ENCODE measurements around the gene ALS2CL. TPM values are rescaled to one million over a fixed set of nuclear protein-coding genes. Genes with fewer than 3 reads are reported as not detected.

The ALS2CL gene
- total and polyA plus RNA-seq, 2 experiments from 2014 or later: 14.4 to 15.2 TPM

DNA sequence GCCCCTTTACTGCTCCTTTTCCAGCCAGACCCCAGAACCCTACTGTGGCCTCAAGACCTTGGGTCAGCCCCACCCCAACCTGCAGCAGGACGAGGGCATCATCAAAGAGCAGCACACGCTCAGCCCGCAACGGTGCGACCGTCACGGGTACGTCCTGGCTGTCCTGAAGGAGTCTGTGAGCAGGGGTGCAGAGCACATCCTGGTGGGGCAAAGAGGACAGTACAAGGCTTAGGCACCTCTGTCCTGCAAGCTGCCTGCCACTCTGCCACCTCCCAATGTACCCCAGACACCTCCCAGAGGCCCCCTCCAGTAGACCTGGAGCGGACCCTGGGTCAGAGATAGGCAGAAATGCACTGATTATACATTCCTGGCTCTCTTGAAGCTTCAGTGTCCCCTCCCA, 8.0 kb downstream of the ALS2CL start:
- H3K9me2 ChIP-seq (replicated peaks; ENCODE audit: insufficient read depth): no peaks in the 10 kb centered on the region
- H3K4me3 ChIP-seq: no peak overlapping the region
- H3K4me2 ChIP-seq: no peak overlapping the region
- 92% methylated on average over 9 of the region's 9 CpGs for WGBS (ENCODE audit: low lambda C conversion rate, missing lambda C conversion rate)
- no peaks in the 10 kb centered on the region for H3K4me1 ChIP-seq (ENCODE audit: insufficient read depth)
- H4K20me1 ChIP-seq (ENCODE audit: insufficient read depth, poor library complexity, severe bottlenecking): no peaks in the 10 kb centered on the region
- no peaks in the 10 kb centered on the region for H3K27me3 ChIP-seq
- no peaks in the 10 kb centered on the region for H3K79me2 ChIP-seq
- H2AFZ ChIP-seq: no peak overlapping the region
- no peak overlapping the region for H3K27ac ChIP-seq
- no peaks in the 10 kb centered on the region for H3K9me3 ChIP-seq (ENCODE audit: low read depth)
- no peak for DNase-seq (ENCODE audit: low spot score)
- no peak for TF ChIP-seq EZH2 (IDR thresholded peaks at IDR 0.05; ENCODE audit: borderline replicate concordance)
- no peak for TF ChIP-seq EZH2phosphoT487 (IDR thresholded peaks at IDR 0.05; ENCODE audit: low read depth, severe bottlenecking, unreplicated experiment)
- TF ChIP-seq CTCF (IDR thresholded peaks at IDR 0.05; ENCODE audit: poor library complexity): no peak
- no peaks in the 10 kb centered on the region for H3K36me3 ChIP-seq (replicated peaks; ENCODE audit: insufficient read depth, low read depth)

DNA sequence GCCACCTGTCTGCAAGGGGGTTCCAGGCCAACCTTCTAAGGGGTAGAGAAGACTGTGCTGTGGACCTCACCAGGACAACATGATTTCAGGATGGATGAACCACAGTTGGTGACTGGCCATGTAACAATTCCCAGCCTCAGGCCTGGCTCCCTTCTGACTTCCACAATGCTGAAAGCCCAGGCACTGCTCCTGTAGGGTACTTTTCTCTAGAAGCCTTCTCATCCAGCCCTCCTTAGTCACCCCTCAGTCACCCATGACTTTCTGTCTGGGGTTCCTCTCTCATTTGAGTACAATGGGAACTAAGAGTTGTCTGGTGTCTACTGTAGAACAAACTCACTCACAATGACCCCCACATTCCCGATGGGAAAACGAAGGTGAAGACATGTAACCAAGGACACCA, 8.6 kb downstream of the ALS2CL start:
- Histone ChIP-seq H3K36me3 (replicated peaks; ENCODE audit: insufficient read depth, low read depth) (no peaks in the 10 kb centered on the region), H3K4me3 (no peak overlapping the region), H3K27ac (no peak overlapping the region), H3K9me2 (replicated peaks; ENCODE audit: insufficient read depth) (no peaks in the 10 kb centered on the region), H3K4me1 (ENCODE audit: insufficient read depth) (no peaks in the 10 kb centered on the region), H4K20me1 (ENCODE audit: insufficient read depth, poor library complexity, severe bottlenecking) (no peaks in the 10 kb centered on the region), H2AFZ (no peak overlapping the region), H3K79me2 (no peaks in the 10 kb centered on the region), H3K4me2 (no peak overlapping the region), H3K9me3 (ENCODE audit: low read depth) (no peaks in the 10 kb centered on the region), H3K27me3 (no peaks in the 10 kb centered on the region)
- WGBS (ENCODE audit: low lambda C conversion rate, missing lambda C conversion rate): 100% methylated on average over 2 of the region's 2 CpGs
- TF ChIP-seq EZH2phosphoT487 (IDR thresholded peaks at IDR 0.05; ENCODE audit: low read depth, severe bottlenecking, unreplicated experiment) (no peak), CTCF (IDR thresholded peaks at IDR 0.05; ENCODE audit: poor library complexity) (no peak), EZH2 (IDR thresholded peaks at IDR 0.05; ENCODE audit: borderline replicate concordance) (no peak)
- DNase-seq (ENCODE audit: low spot score): no peak

GRCh38 chr3:46682974-46683373, 10.5 kb downstream of the ALS2CL start:
- Histone ChIP-seq H3K9me3 (ENCODE audit: low read depth) (no peaks in the 10 kb centered on the region), H3K4me1 (ENCODE audit: insufficient read depth) (no peaks in the 10 kb centered on the region), H3K27me3 (no peaks in the 10 kb centered on the region), H3K79me2 (no peaks in the 10 kb centered on the region), H3K4me2 (no peak overlapping the region), H4K20me1 (ENCODE audit: insufficient read depth, poor library complexity, severe bottlenecking) (no peaks in the 10 kb centered on the region), H3K9me2 (replicated peaks; ENCODE audit: insufficient read depth) (no peaks in the 10 kb centered on the region), H3K27ac (no peak overlapping the region), H3K4me3 (no peak overlapping the region), H3K36me3 (replicated peaks; ENCODE audit: insufficient read depth, low read depth) (no peaks in the 10 kb centered on the region), H2AFZ (no peak overlapping the region)
- DNase-seq (ENCODE audit: low spot score): no peak
- 89% methylated on average over 11 of the region's 11 CpGs for WGBS (ENCODE audit: low lambda C conversion rate, missing lambda C conversion rate)
- TF ChIP-seq EZH2phosphoT487 (IDR thresholded peaks at IDR 0.05; ENCODE audit: low read depth, severe bottlenecking, unreplicated experiment) (no peak), CTCF (IDR thresholded peaks at IDR 0.05; ENCODE audit: poor library complexity) (no peak), EZH2 (IDR thresholded peaks at IDR 0.05; ENCODE audit: borderline replicate concordance) (no peak)

Data from hepatocyte (in vitro differentiated cells).